GM12891 (cell line): ENCODE data around the gene COL5A1.

Experiments used
- PAX5 ChIP-seq: IDR thresholded peaks from 2 replicates; pipeline ENCODE4 v1.6.1; 2011; ENCODE audit warnings: low read length, moderate library complexity, mild to moderate bottlenecking; ENCODE audit not compliant: insufficient read depth, severe bottlenecking
- POLR2A ChIP-seq: IDR thresholded peaks from 2 replicates; pipeline ENCODE4 v1.6.1; 2011; ENCODE audit warnings: low read depth, low read length, control low read depth
- POLR2AphosphoS5 ChIP-seq: IDR thresholded peaks from 2 replicates; pipeline ENCODE4 v1.6.1; 2011; ENCODE audit warnings: low read depth, low read length, control low read depth
- POU2F2 ChIP-seq: IDR thresholded peaks from 2 replicates; pipeline ENCODE4 v1.6.1; 2011; ENCODE audit warnings: low read depth, mild to moderate bottlenecking, control low read depth, low read length, moderate library complexity
- SPI1 ChIP-seq: IDR thresholded peaks from 2 replicates; pipeline ENCODE4 v1.6.1; 2011; ENCODE audit warnings: low read depth, low read length, control low read depth
- TAF1 ChIP-seq: IDR thresholded peaks from 2 replicates; pipeline ENCODE4 v1.6.1; 2011; ENCODE audit warnings: low read depth, low read length, control low read depth

GRCh38 chr9:134784577-134785305, 143.1 kb downstream of the COL5A1 start:
- TF ChIP-seq POLR2A (no peak), POLR2AphosphoS5 (no peak), TAF1 (no peak), POU2F2 (no peak), SPI1 (no peak), PAX5 (no peak)
